CD4-positive, CD25-positive, alpha-beta regulatory T cell (primary cell): Measurements from ENCODE around the gene ITSN1. TPM values are rescaled to one million over a fixed set of nuclear protein-coding genes. Genes with fewer than 3 reads are reported as not detected.

Experiments used
- ATAC-seq, 2 donors: fragments of 150-1000 bp; cut with Tn5 transposase; one replicate each; pipeline ENCODE4 v1.10.0; 2021; ENCODE audit warnings: low read depth in 2 of 2, moderate number of reproducible peaks in 2 of 2, moderate library complexity in 1 of 2
- DNase-seq, 3 donors: peaks; one replicate each; pipeline versions ENCODE4 v3.0.0 to v3.0.0-alpha.2; 2012 to 2022; ENCODE audit warnings: mixed read lengths in 1 of 3
- H3K27ac ChIP-seq: one replicate; pipeline ENCODE4 v1.7.0; 2013; ENCODE audit warnings: mild to moderate bottlenecking, low read length; ENCODE audit not compliant: insufficient read depth, poor library complexity, severe bottlenecking
- H3K27me3 ChIP-seq: one replicate; pipeline ENCODE4 v1.7.0; 2013; ENCODE audit warnings: low read length; ENCODE audit not compliant: control insufficient read depth, insufficient read depth
- H3K36me3 ChIP-seq: one replicate; pipeline ENCODE4 v1.7.0; 2013; ENCODE audit warnings: mild to moderate bottlenecking, low read length, moderate library complexity; ENCODE audit not compliant: control insufficient read depth, insufficient read depth
- H3K4me1 ChIP-seq: 2 replicates; pipeline ENCODE4 v1.7.0; 2013; ENCODE audit warnings: mild to moderate bottlenecking, low read length; ENCODE audit not compliant: insufficient read depth, control insufficient read depth, poor library complexity, severe bottlenecking
- H3K4me3 ChIP-seq: one replicate; pipeline ENCODE4 v1.7.0; 2013; ENCODE audit warnings: low read depth, mild to moderate bottlenecking, low read length, moderate library complexity
- H3K9me3 ChIP-seq, 2 experiments: 1 replicate in 1 of 2; 2 replicates in 1 of 2; pipeline ENCODE4 v1.7.0; 2013; ENCODE audit warnings: low read length in 2 of 2, mild to moderate bottlenecking in 1 of 2, moderate library complexity in 1 of 2; ENCODE audit not compliant: control insufficient read depth in 2 of 2
- H3K27ac Mint-ChIP-seq, 3 donors: one replicate each; pipeline ENCODE4 v1.8.0; 2020 to 2022; ENCODE audit warnings: mild to moderate bottlenecking in 3 of 3, mixed read lengths in 3 of 3, moderate library complexity in 2 of 3
- H3K27me3 Mint-ChIP-seq: one replicate; pipeline ENCODE4 v1.8.0; 2022; ENCODE audit warnings: mild to moderate bottlenecking, mixed read lengths
- H3K36me3 Mint-ChIP-seq: one replicate; pipeline ENCODE4 v1.8.0; 2020; ENCODE audit warnings: mixed read lengths
- H3K4me1 Mint-ChIP-seq, 4 donors: one replicate each; pipeline ENCODE4 v1.8.0; 2020 to 2022; ENCODE audit warnings: mixed read lengths in 4 of 4, mild to moderate bottlenecking in 1 of 4
- H3K4me3 Mint-ChIP-seq, 4 donors: one replicate each; pipeline ENCODE4 v1.8.0; 2020 to 2022; ENCODE audit warnings: mild to moderate bottlenecking in 4 of 4, mixed read lengths in 4 of 4, moderate library complexity in 3 of 4
- H3K9me3 Mint-ChIP-seq, 7 donors: one replicate each; pipeline ENCODE4 v1.8.0; 2020 to 2022; ENCODE audit warnings: mixed read lengths in 7 of 7, mild to moderate bottlenecking in 3 of 7, moderate library complexity in 2 of 7
- polyA plus RNA-seq, 4 donors: library from polyadenylated mRNA; unstranded; fragments of 300-500 nt; fragmentation: Illumina TruSeq; gene quantifications; one replicate each; pipeline ENCODE4 v1.2.3, GENCODE V29; 2021
- total RNA-seq: library from RNA; stranded (reverse); gene quantifications from one replicate; pipeline ENCODE4 v1.2.3, GENCODE V29; 2022

ITSN1 gene
- total and polyA plus RNA-seq, 5 donors from 2014 or later: 0.17 to 1.1 (median 0.44) TPM

- no peak for DNase-seq
- ATAC-seq: no peak
- Mint-ChIP-seq H3K27me3 (no peaks in the 10 kb centered on the region), H3K4me3 (no peak overlapping the region), H3K27ac (no peak overlapping the region), H3K4me1 (no peaks in the 10 kb centered on the region), H3K9me3 (peaks cover 0 to 10% (median 1%) of the 10 kb centered on the region in 7 donors), H3K36me3 (peaks cover 4% of the 10 kb centered on the region)
- no peaks in the 10 kb centered on the region for H3K36me3 ChIP-seq
- H3K27me3 ChIP-seq: no peaks in the 10 kb centered on the region
- H3K4me3 ChIP-seq: no peak overlapping the region
- no peak overlapping the region for H3K27ac ChIP-seq
- H3K9me3 ChIP-seq: no peaks in the 10 kb centered on the region
- H3K4me1 ChIP-seq: no peaks in the 10 kb centered on the region
Measured at GRCh38 chr21:33841561-33841960, 199.3 kb downstream of the ITSN1 start.

- Mint-ChIP-seq H3K4me3 (no peak overlapping the region), H3K36me3 (peaks cover 4% of the 10 kb centered on the region), H3K27me3 (no peaks in the 10 kb centered on the region), H3K9me3 (peaks cover 0 to 11% (median 1%) of the 10 kb centered on the region in 7 donors), H3K27ac (no peak overlapping the region), H3K4me1 (no peaks in the 10 kb centered on the region)
- H3K36me3 ChIP-seq: no peaks in the 10 kb centered on the region
- H3K27ac ChIP-seq: no peak overlapping the region
- DNase-seq (no peak), ATAC-seq (no peak)
- H3K27me3 ChIP-seq: no peaks in the 10 kb centered on the region
- no peaks in the 10 kb centered on the region for H3K4me1 ChIP-seq
- no peaks in the 10 kb centered on the region for H3K9me3 ChIP-seq
- H3K4me3 ChIP-seq: no peak overlapping the region
Measured at GRCh38 chr21:33843216-33843615, 200.9 kb downstream of the ITSN1 start.

- H3K9me3 ChIP-seq: no peaks in the 10 kb centered on the region
- H3K4me1 ChIP-seq: no peaks in the 10 kb centered on the region
- H3K36me3 ChIP-seq: no peaks in the 10 kb centered on the region
- Mint-ChIP-seq H3K4me1 (no peaks in the 10 kb centered on the region), H3K36me3 (peaks cover 4% of the 10 kb centered on the region), H3K4me3 (no peak overlapping the region), H3K27ac (no peak overlapping the region), H3K9me3 (peaks cover 0 to 13% (median 1%) of the 10 kb centered on the region in 7 donors), H3K27me3 (no peaks in the 10 kb centered on the region)
- H3K27ac ChIP-seq: no peak overlapping the region
- DNase-seq: no peak
- no peaks in the 10 kb centered on the region for H3K27me3 ChIP-seq
- ATAC-seq: no peak
- H3K4me3 ChIP-seq: no peak overlapping the region
Measured at GRCh38 chr21:33844104-33844889, 202.0 kb downstream of the ITSN1 start.

GRCh38 chr21:33844890-33845205 is 202.5 kb downstream of the ITSN1 start:
- DNase-seq: no peak
- no peak overlapping the region for H3K4me3 ChIP-seq
- Mint-ChIP-seq H3K36me3 (peaks cover 4% of the 10 kb centered on the region), H3K27ac (no peak overlapping the region), H3K4me1 (no peaks in the 10 kb centered on the region), H3K4me3 (no peak overlapping the region), H3K9me3 (peaks cover 0 to 13% (median 1%) of the 10 kb centered on the region in 7 donors), H3K27me3 (no peaks in the 10 kb centered on the region)
- H3K27ac ChIP-seq: no peak overlapping the region
- H3K36me3 ChIP-seq: no peaks in the 10 kb centered on the region
- H3K4me1 ChIP-seq: no peaks in the 10 kb centered on the region
- H3K27me3 ChIP-seq: no peaks in the 10 kb centered on the region
- ATAC-seq: no peak
- H3K9me3 ChIP-seq: no peaks in the 10 kb centered on the region

GRCh38 chr21:33846141-33846540 is 203.8 kb downstream of the ITSN1 start:
- Mint-ChIP-seq H3K36me3 (peaks cover 4% of the 10 kb centered on the region), H3K4me1 (no peaks in the 10 kb centered on the region), H3K4me3 (no peak overlapping the region), H3K27ac (no peak overlapping the region), H3K9me3 (peaks cover 0 to 13% (median 1%) of the 10 kb centered on the region in 7 donors), H3K27me3 (no peaks in the 10 kb centered on the region)
- DNase-seq: no peak
- Histone ChIP-seq H3K4me3 (no peak overlapping the region), H3K9me3 (no peaks in the 10 kb centered on the region), H3K36me3 (no peaks in the 10 kb centered on the region), H3K27me3 (no peaks in the 10 kb centered on the region), H3K27ac (no peak overlapping the region), H3K4me1 (no peaks in the 10 kb centered on the region)
- no peak for ATAC-seq

- H3K4me1 Mint-ChIP-seq: no peaks in the 10 kb centered on the region
- DNase-seq: no peak
Measured at GRCh38 chr21:33847588-33848248, 205.4 kb downstream of the ITSN1 start.

GRCh38 chr21:33848249-33848953 is 206.1 kb downstream of the ITSN1 start:
- H3K9me3 Mint-ChIP-seq: peaks cover 0 to 13% (median 1%) of the 10 kb centered on the region in 7 donors
- no peak overlapping the region for H3K4me3 Mint-ChIP-seq
- no peak for DNase-seq

More at GRCh38 chr21:33847588-33848248, 205.4 kb downstream of the ITSN1 start:
- no peaks in the 10 kb centered on the region for H3K27me3 Mint-ChIP-seq
- peaks cover 4% of the 10 kb centered on the region for H3K36me3 Mint-ChIP-seq
- no peaks in the 10 kb centered on the region for H3K9me3 ChIP-seq
- no peaks in the 10 kb centered on the region for H3K27me3 ChIP-seq
- H3K4me3 ChIP-seq: no peak overlapping the region
- H3K9me3 Mint-ChIP-seq: peaks cover 0 to 13% (median 1%) of the 10 kb centered on the region in 7 donors
- no peak overlapping the region for H3K27ac Mint-ChIP-seq
- H3K4me1 ChIP-seq: no peaks in the 10 kb centered on the region
- H3K27ac ChIP-seq: no peak overlapping the region
- ATAC-seq: no peak
- H3K4me3 Mint-ChIP-seq: no peak overlapping the region
- H3K36me3 ChIP-seq: no peaks in the 10 kb centered on the region

More at GRCh38 chr21:33848249-33848953, 206.1 kb downstream of the ITSN1 start:
- no peaks in the 10 kb centered on the region for H3K27me3 ChIP-seq
- no peaks in the 10 kb centered on the region for H3K4me1 ChIP-seq
- H3K36me3 Mint-ChIP-seq: peaks cover 4% of the 10 kb centered on the region
- H3K27ac Mint-ChIP-seq: no peak overlapping the region
- no peak for ATAC-seq
- H3K9me3 ChIP-seq: no peaks in the 10 kb centered on the region
- no peaks in the 10 kb centered on the region for H3K36me3 ChIP-seq
- no peak overlapping the region for H3K27ac ChIP-seq
- no peaks in the 10 kb centered on the region for H3K4me1 Mint-ChIP-seq
- no peak overlapping the region for H3K4me3 ChIP-seq
- H3K27me3 Mint-ChIP-seq: no peaks in the 10 kb centered on the region
